ENCODE results near the gene C1RL.

The C1RL gene

GRCh38 chr12:7136676-7137075 is 27.7 kb upstream of the C1RL start:
- no peak for DNase-seq (ENCODE audit: low read depth)

- DNase-seq (ENCODE audit: low read depth), result no peak
These were observed 27.1 kb upstream of the C1RL start for GRCh38 chr12:7136071-7136470.

- DNase-seq (ENCODE audit: low read depth), result no peak
These were observed 25.6 kb upstream of the C1RL start for GRCh38 chr12:7134396-7135166.

GRCh38 chr12:7131502-7131866 is 22.5 kb upstream of the C1RL start:
- DNase-seq (ENCODE audit: low read depth), result no peak

- no peak for DNase-seq (ENCODE audit: low read depth)
These were observed 21.9 kb upstream of the C1RL start for GRCh38 chr12:7130701-7131501.

GRCh38 chr12:7129872-7130691 is 21.1 kb upstream of the C1RL start, which contains the start of gene CLSTN3:
Gene CLSTN3, plus strand, starts transcription at chr12:7130371. Its CDS starts 278 bp downstream, at chr12:7130649.
- peak; percentile 55 for DNase-seq (ENCODE audit: low read depth)

- no peak for DNase-seq (ENCODE audit: low read depth)
These were observed 20.4 kb upstream of the C1RL start for GRCh38 chr12:7129287-7129871.

GRCh38 chr12:7128681-7129286 is 19.8 kb upstream of the C1RL start, which contains the start of gene RBP5:
Gene RBP5, minus strand, starts transcription at chr12:7128889. Its CDS starts 114 bp downstream, at chr12:7128775.
- no peak for DNase-seq (ENCODE audit: low read depth)

GRCh38 chr12:7127916-7128626 is 19.1 kb upstream of the C1RL start:
- no peak for DNase-seq (ENCODE audit: low read depth)

- DNase-seq (ENCODE audit: low read depth), result no peak
These were observed 16.7 kb upstream of the C1RL start for GRCh38 chr12:7125632-7126227.

GRCh38 chr12:7123806-7124522 is 14.9 kb upstream of the C1RL start:
- no peak for DNase-seq (ENCODE audit: low read depth)

GRCh38 chr12:7122811-7123769 is 14.1 kb upstream of the C1RL start:
- DNase-seq (ENCODE audit: low read depth), result no peak

GRCh38 chr12:7121324-7121723 is 12.3 kb upstream of the C1RL start:
- no peak for DNase-seq (ENCODE audit: low read depth)

GRCh38 chr12:7120166-7120565 is 11.2 kb upstream of the C1RL start:
- DNase-seq (ENCODE audit: low read depth), result no peak

- no peak for DNase-seq (ENCODE audit: low read depth)
These were observed 9.9 kb upstream of the C1RL start for GRCh38 chr12:7118881-7119280.

- DNase-seq (ENCODE audit: low read depth), result no peak
These were observed 8.7 kb upstream of the C1RL start for GRCh38 chr12:7117670-7118069.

- DNase-seq (ENCODE audit: low read depth), result no peak
These were observed 7.9 kb upstream of the C1RL start for GRCh38 chr12:7116916-7117315.

GRCh38 chr12:7116196-7116595 is 7.2 kb upstream of the C1RL start:
- no peak for DNase-seq (ENCODE audit: low read depth)

- no peak for DNase-seq (ENCODE audit: low read depth)
These were observed 5.8 kb upstream of the C1RL start for GRCh38 chr12:7114851-7115250.
